ENCODE measurements around the gene FOSL2.

GRCh38 chr2:28395334-28396061 lies 2.8 kb downstream of the FOSL2 start:
- TF ChIP-seq CTCF (IDR thresholded peaks at IDR 0.05; ENCODE audit: low read length) (no peak), EZH2phosphoT487 (IDR thresholded peaks at IDR 0.05; ENCODE audit: low read length) (no peak)
